Measurements from ENCODE around the gene PRX. TPM values are rescaled to one million over a fixed set of nuclear protein-coding genes. Genes with fewer than 3 reads are reported as not detected.
"Not testable (repeated sequence)": the region's sequence is repeated elsewhere in the genome, so short reads cannot be mapped to it uniquely, and the experiment has no call there.

PRX gene
- total and polyA plus RNA-seq, 4 donors: 6.1 to 51.7 (median 19.2) TPM

DNA sequence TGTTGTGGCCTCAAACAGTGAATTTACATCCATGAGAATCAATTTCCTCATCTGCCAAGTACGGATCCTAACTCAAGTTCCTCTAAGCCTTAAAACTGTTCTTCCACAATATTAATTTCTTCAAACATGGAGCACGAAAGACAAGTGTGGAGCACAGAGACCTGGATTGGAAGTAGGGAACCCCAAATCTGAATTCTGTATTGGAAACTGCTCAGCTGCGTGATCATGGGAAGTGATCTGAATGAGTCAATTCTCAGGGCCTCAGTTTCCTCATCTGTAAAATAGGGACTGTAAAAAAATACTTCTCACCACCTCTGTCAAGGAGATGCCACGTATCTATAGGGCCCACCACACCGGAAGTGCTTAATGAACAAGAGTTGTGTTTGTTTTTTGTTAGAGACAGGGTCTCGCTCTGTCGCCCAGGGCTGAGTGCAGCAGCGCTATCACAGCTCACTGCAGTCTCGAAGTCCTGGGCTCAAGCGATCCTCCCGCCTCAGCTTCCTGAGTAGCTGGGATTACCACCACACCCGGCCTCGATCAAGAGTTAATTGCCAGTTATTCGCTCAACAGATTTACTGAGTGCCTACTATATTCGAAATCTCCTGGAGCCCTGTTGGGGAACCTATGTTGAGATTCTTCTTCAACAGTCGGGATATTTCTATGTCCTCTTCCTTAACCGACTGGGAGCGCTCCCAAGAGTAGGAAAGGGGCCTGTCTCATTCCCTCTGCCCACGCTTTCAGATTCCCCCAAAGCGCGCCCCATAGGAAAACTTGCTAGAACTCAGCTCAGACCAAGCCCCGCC, 29.4 kb upstream of the PRX start:
- peaks cover 16% of the 10 kb centered on the region for H3K4me1 ChIP-seq (ENCODE audit: control insufficient read depth, insufficient read depth, low read length)
- peak overlapping the region; percentile 99 for H3K27ac ChIP-seq (ENCODE audit: low read depth, low read length)
- no peak for DNase-seq (ENCODE audit: low read depth in 4 of 6, low spot score in 6 of 6)
- peak overlapping the region; percentile 89 for H3K4me3 ChIP-seq (ENCODE audit: low read depth, low read length)
- H3K27me3 ChIP-seq (ENCODE audit: control insufficient read depth, insufficient read depth, low read length): no peaks in the 10 kb centered on the region
- H3K9me3 ChIP-seq (ENCODE audit: control insufficient read depth, insufficient read depth, low read length): no peaks in the 10 kb centered on the region
- WGBS (ENCODE audit: insufficient coverage): 21% methylated on average over 16 of the region's 22 CpGs
- peaks cover 17% of the 10 kb centered on the region for H3K36me3 ChIP-seq (ENCODE audit: control insufficient read depth, insufficient read depth, low read length)

DNA sequence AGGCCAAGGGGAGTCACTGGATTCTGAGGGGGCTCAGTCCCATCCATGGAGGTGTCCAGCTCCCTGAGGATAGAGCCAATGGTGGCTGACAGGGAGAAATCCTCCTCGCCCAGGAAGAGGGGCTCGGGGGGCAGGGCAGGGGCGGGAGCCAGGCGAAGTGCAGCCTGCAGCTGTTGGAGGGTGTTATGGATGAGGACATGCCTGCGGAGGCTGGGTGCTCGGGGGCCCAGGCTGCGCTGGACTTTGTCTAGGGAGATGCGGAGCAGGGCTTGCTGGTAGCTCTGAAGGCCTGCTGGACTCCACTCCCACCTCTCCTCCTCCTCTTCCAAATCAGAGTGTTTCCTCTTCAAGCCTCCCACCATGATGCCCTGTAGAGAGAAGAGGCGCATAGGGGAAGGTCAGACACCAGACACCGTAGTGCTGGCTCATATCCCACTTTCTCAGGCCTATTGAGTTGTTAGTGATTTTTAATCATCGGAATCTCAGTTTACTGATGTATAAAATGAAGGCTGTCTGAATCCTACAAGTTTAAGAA, 28.6 kb upstream of the PRX start:
- Histone ChIP-seq H3K9me3 (ENCODE audit: control insufficient read depth, insufficient read depth, low read length) (no peaks in the 10 kb centered on the region), H3K4me3 (ENCODE audit: low read depth, low read length) (peak overlapping the region; percentile 89), H3K27me3 (ENCODE audit: control insufficient read depth, insufficient read depth, low read length) (no peaks in the 10 kb centered on the region), H3K27ac (ENCODE audit: low read depth, low read length) (peak overlapping the region; percentile 99), H3K4me1 (ENCODE audit: control insufficient read depth, insufficient read depth, low read length) (peaks cover 16% of the 10 kb centered on the region), H3K36me3 (ENCODE audit: control insufficient read depth, insufficient read depth, low read length) (peaks cover 17% of the 10 kb centered on the region)
- 97% methylated on average over 4 of the region's 11 CpGs for WGBS (ENCODE audit: insufficient coverage)
- DNase-seq (ENCODE audit: low read depth in 4 of 6, low spot score in 6 of 6): no peak

- WGBS (ENCODE audit: insufficient coverage): 100% methylated on average over 3 of the region's 3 CpGs
These were observed 25.1 kb upstream of the PRX start for GRCh38 chr19:40438284-40438683.

GRCh38 chr19:40433391-40434216, 20.4 kb upstream of the PRX start:
- Histone ChIP-seq H3K27ac (ENCODE audit: low read depth, low read length) (peak overlapping the region; percentile 97), H3K9me3 (ENCODE audit: control insufficient read depth, insufficient read depth, low read length) (no peaks in the 10 kb centered on the region), H3K4me1 (ENCODE audit: control insufficient read depth, insufficient read depth, low read length) (peaks cover 25% of the 10 kb centered on the region), H3K27me3 (ENCODE audit: control insufficient read depth, insufficient read depth, low read length) (no peaks in the 10 kb centered on the region), H3K4me3 (ENCODE audit: low read depth, low read length) (peak overlapping the region; percentile 53), H3K36me3 (ENCODE audit: control insufficient read depth, insufficient read depth, low read length) (no peaks in the 10 kb centered on the region)
- DNase-seq (ENCODE audit: low read depth in 4 of 6, low spot score in 6 of 6): peak; percentile 59 to 93 (median 66)
- WGBS (ENCODE audit: insufficient coverage): 2% methylated on average over 47 of the region's 50 CpGs

More at GRCh38 chr19:40438284-40438683, 25.1 kb upstream of the PRX start:
- H3K27ac ChIP-seq (ENCODE audit: low read depth, low read length): no peak overlapping the region
- no peaks in the 10 kb centered on the region for H3K9me3 ChIP-seq (ENCODE audit: control insufficient read depth, insufficient read depth, low read length)
- peaks cover 20% of the 10 kb centered on the region for H3K4me1 ChIP-seq (ENCODE audit: control insufficient read depth, insufficient read depth, low read length)
- peaks cover 17% of the 10 kb centered on the region for H3K36me3 ChIP-seq (ENCODE audit: control insufficient read depth, insufficient read depth, low read length)
- no peak for DNase-seq (ENCODE audit: low read depth in 4 of 6, low spot score in 6 of 6)
- H3K4me3 ChIP-seq (ENCODE audit: low read depth, low read length): no peak overlapping the region
- no peaks in the 10 kb centered on the region for H3K27me3 ChIP-seq (ENCODE audit: control insufficient read depth, insufficient read depth, low read length)

DNA sequence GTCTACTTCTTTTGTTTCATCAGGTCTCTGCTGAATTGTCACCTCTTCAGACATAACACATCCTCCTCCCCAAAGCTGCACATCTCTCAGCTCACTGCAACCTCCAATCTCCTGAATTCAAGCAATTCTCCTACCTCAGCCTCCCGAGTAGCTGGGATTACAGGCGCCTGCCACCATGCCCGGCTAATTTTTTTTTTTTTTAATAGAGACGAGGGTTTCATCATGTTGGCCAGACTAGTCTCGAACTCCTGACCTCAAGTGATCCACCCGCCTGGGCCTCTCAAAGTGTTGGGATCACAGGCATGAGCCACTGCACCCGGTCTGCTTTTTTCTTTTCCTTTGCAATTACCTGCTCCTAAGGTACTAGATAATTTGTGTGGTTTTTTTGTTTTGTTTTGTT, 19.6 kb upstream of the PRX start:
- 65% methylated on average over 4 of the region's 7 CpGs for WGBS (ENCODE audit: insufficient coverage)
- H3K4me1 ChIP-seq (ENCODE audit: control insufficient read depth, insufficient read depth, low read length): peaks cover 25% of the 10 kb centered on the region
- not testable (repeated sequence) for H3K9me3 ChIP-seq (ENCODE audit: control insufficient read depth, insufficient read depth, low read length); H3K36me3 ChIP-seq (ENCODE audit: control insufficient read depth, insufficient read depth, low read length); DNase-seq (ENCODE audit: low read depth in 4 of 6, low spot score in 6 of 6); H3K27me3 ChIP-seq (ENCODE audit: control insufficient read depth, insufficient read depth, low read length)
- H3K27ac ChIP-seq (ENCODE audit: low read depth, low read length): peak overlapping the region; percentile 97
- H3K4me3 ChIP-seq (ENCODE audit: low read depth, low read length): peak overlapping the region; percentile 53

DNA sequence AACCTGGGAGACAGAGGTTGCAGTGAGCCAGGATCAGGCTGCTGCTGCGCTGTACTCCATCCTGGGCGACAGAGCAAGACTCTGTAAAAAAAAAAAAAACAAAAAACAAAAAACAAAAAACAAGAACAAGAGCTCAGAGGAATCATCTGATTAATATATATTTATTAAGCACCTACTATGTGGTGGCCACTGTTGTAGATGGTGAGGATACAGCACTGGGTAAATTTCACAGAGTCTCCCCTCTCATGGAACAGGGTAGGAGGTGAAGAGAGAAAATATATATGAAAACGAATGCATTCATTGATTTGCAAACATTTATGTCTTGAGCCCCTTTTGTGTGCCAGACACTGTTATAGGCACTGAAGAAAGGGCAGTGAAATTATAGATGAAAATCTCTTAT, 18.5 kb upstream of the PRX start:
- WGBS (ENCODE audit: insufficient coverage): 100% methylated on average over 1 of the region's 3 CpGs
- DNase-seq (ENCODE audit: low read depth in 4 of 6, low spot score in 6 of 6): no peak
- no peaks in the 10 kb centered on the region for H3K27me3 ChIP-seq (ENCODE audit: control insufficient read depth, insufficient read depth, low read length)
- no peaks in the 10 kb centered on the region for H3K36me3 ChIP-seq (ENCODE audit: control insufficient read depth, insufficient read depth, low read length)
- no peaks in the 10 kb centered on the region for H3K9me3 ChIP-seq (ENCODE audit: control insufficient read depth, insufficient read depth, low read length)
- H3K27ac ChIP-seq (ENCODE audit: low read depth, low read length): no peak overlapping the region
- H3K4me3 ChIP-seq (ENCODE audit: low read depth, low read length): no peak overlapping the region
- peaks cover 25% of the 10 kb centered on the region for H3K4me1 ChIP-seq (ENCODE audit: control insufficient read depth, insufficient read depth, low read length)

DNA sequence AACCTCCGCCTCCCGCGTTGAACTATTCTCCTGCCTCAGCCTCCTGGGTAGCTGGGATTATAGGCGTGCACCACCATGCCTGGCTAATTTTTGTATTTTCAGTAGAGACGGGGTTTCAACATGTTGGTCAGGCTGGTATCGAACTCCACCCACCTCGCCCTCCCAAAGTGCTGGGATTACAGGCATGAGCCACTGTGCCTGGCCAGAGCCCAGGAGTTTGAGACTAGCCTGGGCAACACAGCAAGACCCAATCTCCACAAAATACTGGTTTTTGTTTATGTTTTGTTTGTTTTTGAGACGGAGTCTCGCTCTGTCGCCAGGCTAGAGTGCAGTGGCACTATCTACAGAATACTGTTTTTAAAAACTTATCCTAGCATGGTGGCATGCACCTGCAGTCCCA, 17.1 kb upstream of the PRX start:
- H3K36me3 ChIP-seq (ENCODE audit: control insufficient read depth, insufficient read depth, low read length); H3K27ac ChIP-seq (ENCODE audit: low read depth, low read length); H3K4me3 ChIP-seq (ENCODE audit: low read depth, low read length); DNase-seq (ENCODE audit: low read depth in 4 of 6, low spot score in 6 of 6); H3K27me3 ChIP-seq (ENCODE audit: control insufficient read depth, insufficient read depth, low read length); H3K9me3 ChIP-seq (ENCODE audit: control insufficient read depth, insufficient read depth, low read length): not testable (repeated sequence)
- WGBS (ENCODE audit: insufficient coverage): 100% methylated on average over 3 of the region's 10 CpGs
- peaks cover 25% of the 10 kb centered on the region for H3K4me1 ChIP-seq (ENCODE audit: control insufficient read depth, insufficient read depth, low read length)

GRCh38 chr19:40428197-40428596, 15.0 kb upstream of the PRX start:
- DNase-seq (ENCODE audit: low read depth in 4 of 6, low spot score in 6 of 6); H3K27me3 ChIP-seq (ENCODE audit: control insufficient read depth, insufficient read depth, low read length); H3K27ac ChIP-seq (ENCODE audit: low read depth, low read length); H3K9me3 ChIP-seq (ENCODE audit: control insufficient read depth, insufficient read depth, low read length); H3K36me3 ChIP-seq (ENCODE audit: control insufficient read depth, insufficient read depth, low read length); H3K4me3 ChIP-seq (ENCODE audit: low read depth, low read length): not testable (repeated sequence)
- H3K4me1 ChIP-seq (ENCODE audit: control insufficient read depth, insufficient read depth, low read length): peaks cover 24% of the 10 kb centered on the region
- WGBS (ENCODE audit: insufficient coverage): no CpG with 5 or more reads among the region's 7 CpGs

GRCh38 chr19:40425450-40426287, 12.5 kb upstream of the PRX start, which contains the start of gene SERTAD1:
TSS of gene SERTAD1 (minus strand) at chr19:40425992. CDS start at chr19:40423546, 2,446 bp downstream.
- Histone ChIP-seq H3K27me3 (ENCODE audit: control insufficient read depth, insufficient read depth, low read length) (no peaks in the 10 kb centered on the region), H3K4me1 (ENCODE audit: control insufficient read depth, insufficient read depth, low read length) (peaks cover 25% of the 10 kb centered on the region), H3K9me3 (ENCODE audit: control insufficient read depth, insufficient read depth, low read length) (no peaks in the 10 kb centered on the region), H3K36me3 (ENCODE audit: control insufficient read depth, insufficient read depth, low read length) (peaks cover 10% of the 10 kb centered on the region), H3K4me3 (ENCODE audit: low read depth, low read length) (peak within 1 kb of the TSS; percentile 83), H3K27ac (ENCODE audit: low read depth, low read length) (peak within 1 kb of the TSS; percentile 97)
- DNase-seq (ENCODE audit: low read depth in 4 of 6, low spot score in 6 of 6): peak; percentile 97 to 100 (median 99)
- under 1% methylated on average over 62 of the region's 75 CpGs for WGBS (ENCODE audit: insufficient coverage)
